ENCODE results near the gene NCAPD2. TPM values are rescaled to one million over a fixed set of nuclear protein-coding genes. Genes with fewer than 3 reads are reported as not detected.
"Not testable (repeated sequence)": the region's sequence is repeated elsewhere in the genome, so short reads cannot be mapped to it uniquely, and the experiment has no call there.

NCAPD2 gene
- total and polyA plus RNA-seq, 4 donors: 5.8 to 30.7 (median 15.8) TPM

DNA sequence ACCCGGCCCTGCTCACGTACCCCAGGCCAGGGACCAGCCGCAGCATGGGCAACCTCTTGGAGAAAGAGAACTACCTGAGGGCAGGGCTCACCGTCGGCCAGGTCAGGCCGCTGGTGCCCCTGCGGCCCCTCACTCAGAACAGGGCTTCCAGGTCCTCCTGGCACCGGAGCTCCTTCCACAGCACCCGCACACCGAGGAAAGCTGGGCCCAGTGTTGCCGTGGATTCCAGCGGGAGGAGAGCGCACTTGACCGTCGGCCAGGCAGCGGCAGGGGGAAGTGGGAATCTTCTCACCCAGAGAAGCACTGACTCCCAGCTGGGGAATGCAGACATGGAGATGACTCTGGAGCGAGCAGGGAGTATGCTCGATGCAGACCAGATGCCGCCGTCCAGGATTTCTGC, 15.5 kb upstream of the NCAPD2 start:
- H3K36me3 ChIP-seq (ENCODE audit: control insufficient read depth in 4 of 4, insufficient read depth in 4 of 4, low read length in 4 of 4): no peaks in the 10 kb centered on the region
- no peak overlapping the region for H3K9ac ChIP-seq (ENCODE audit: insufficient read depth in 1 of 2, low read length in 2 of 2)
- no peaks in the 10 kb centered on the region for H3K9me3 ChIP-seq (ENCODE audit: control insufficient read depth in 4 of 4, insufficient read depth in 3 of 4, low read length in 3 of 4)
- H3K27me3 ChIP-seq (ENCODE audit: control insufficient read depth in 3 of 3, insufficient read depth in 3 of 3, low read length in 2 of 3): no peaks in the 10 kb centered on the region
- DNase-seq (no peak), ATAC-seq (ENCODE audit: insufficient read depth, low FRiP score) (no peak)
- H3K27ac ChIP-seq (ENCODE audit: low read depth in 1 of 2, low read length in 1 of 2): no peak overlapping the region
- TF ChIP-seq, protein P1, sequence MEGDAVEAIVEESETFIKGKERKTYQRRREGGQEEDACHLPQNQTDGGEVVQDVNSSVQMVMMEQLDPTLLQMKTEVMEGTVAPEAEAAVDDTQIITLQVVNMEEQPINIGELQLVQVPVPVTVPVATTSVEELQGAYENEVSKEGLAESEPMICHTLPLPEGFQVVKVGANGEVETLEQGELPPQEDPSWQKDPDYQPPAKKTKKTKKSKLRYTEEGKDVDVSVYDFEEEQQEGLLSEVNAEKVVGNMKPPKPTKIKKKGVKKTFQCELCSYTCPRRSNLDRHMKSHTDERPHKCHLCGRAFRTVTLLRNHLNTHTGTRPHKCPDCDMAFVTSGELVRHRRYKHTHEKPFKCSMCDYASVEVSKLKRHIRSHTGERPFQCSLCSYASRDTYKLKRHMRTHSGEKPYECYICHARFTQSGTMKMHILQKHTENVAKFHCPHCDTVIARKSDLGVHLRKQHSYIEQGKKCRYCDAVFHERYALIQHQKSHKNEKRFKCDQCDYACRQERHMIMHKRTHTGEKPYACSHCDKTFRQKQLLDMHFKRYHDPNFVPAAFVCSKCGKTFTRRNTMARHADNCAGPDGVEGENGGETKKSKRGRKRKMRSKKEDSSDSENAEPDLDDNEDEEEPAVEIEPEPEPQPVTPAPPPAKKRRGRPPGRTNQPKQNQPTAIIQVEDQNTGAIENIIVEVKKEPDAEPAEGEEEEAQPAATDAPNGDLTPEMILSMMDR (IDR thresholded peaks at IDR 0.05; ENCODE audit: control extremely low read depth, extremely low read depth): no peak
- 91 to 95% methylated on average over 20 of the region's 20 CpGs for WGBS, 2 donors
- no peak overlapping the region for H3K4me3 ChIP-seq
- H3K4me1 ChIP-seq (ENCODE audit: control insufficient read depth in 5 of 5, insufficient read depth in 5 of 5, low read length in 5 of 5): no peaks in the 10 kb centered on the region

DNA sequence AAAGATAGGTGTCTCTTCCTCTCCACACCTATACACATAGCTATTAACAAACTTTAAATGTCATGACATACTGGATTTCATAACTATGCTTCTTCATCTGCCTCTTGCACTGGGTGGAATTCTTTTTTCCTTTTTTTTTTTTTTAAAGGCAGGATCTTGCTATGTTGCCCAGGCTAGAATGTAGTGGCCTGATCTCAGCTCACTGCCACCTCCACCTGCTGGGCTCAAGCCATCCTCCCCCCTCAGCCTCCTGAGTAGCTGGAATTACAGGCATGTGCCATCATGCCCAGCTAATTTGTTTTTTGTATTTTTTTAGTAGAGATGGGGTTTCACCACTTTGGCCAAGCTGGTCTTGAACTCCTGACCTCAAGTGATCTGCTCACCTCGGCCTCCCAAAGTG, 5.7 kb upstream of the NCAPD2 start:
- TF ChIP-seq, protein P1 (IDR thresholded peaks at IDR 0.05; ENCODE audit: control extremely low read depth, extremely low read depth): no peak
- Histone ChIP-seq H3K4me3 (no peak overlapping the region), H3K4me1 (ENCODE audit: control insufficient read depth in 5 of 5, insufficient read depth in 5 of 5, low read length in 5 of 5) (peaks cover 0 to 7% (median 0%) of the 10 kb centered on the region in 5 donors), H3K9me3 (ENCODE audit: control insufficient read depth in 4 of 4, insufficient read depth in 3 of 4, low read length in 3 of 4) (no peaks in the 10 kb centered on the region), H3K9ac (ENCODE audit: insufficient read depth in 1 of 2, low read length in 2 of 2) (no peak overlapping the region), H3K36me3 (ENCODE audit: control insufficient read depth in 4 of 4, insufficient read depth in 4 of 4, low read length in 4 of 4) (peaks cover 0 to 10% (median under 1%) of the 10 kb centered on the region in 4 donors), H3K27ac (ENCODE audit: low read depth in 1 of 2, low read length in 1 of 2) (no peak overlapping the region), H3K27me3 (ENCODE audit: control insufficient read depth in 3 of 3, insufficient read depth in 3 of 3, low read length in 2 of 3) (no peaks in the 10 kb centered on the region)
- DNase-seq: no peak
- WGBS, 2 donors: 66 to 97% methylated on average over 1 of the region's 1 CpG
- no peak for ATAC-seq (ENCODE audit: insufficient read depth, low FRiP score)

DNA sequence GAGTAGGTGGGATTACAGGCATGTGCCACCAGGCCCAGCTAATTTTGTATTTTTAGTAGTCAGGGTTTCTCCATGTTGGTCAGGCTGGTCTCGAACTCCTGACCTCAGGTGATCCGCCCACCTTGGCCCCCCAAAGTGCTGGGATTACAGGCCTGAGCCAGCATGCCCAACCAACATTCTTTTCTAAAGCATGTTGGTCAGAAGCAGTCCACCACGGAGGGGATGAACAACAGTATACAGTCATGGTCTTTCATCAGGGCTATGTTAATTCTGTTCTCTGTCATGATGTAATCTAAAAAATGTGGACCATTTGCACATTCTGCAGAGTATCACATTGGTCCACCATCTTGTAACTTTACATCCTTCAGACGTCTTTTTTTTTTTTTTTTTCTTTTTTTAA, 4.5 kb upstream of the NCAPD2 start:
- TF ChIP-seq, protein P1 (IDR thresholded peaks at IDR 0.05; ENCODE audit: control extremely low read depth, extremely low read depth): no peak
- Histone ChIP-seq H3K36me3 (ENCODE audit: control insufficient read depth in 4 of 4, insufficient read depth in 4 of 4, low read length in 4 of 4) (peaks cover 0 to 10% (median under 1%) of the 10 kb centered on the region in 4 donors), H3K4me3 (no peak overlapping the region), H3K27ac (ENCODE audit: low read depth in 1 of 2, low read length in 1 of 2) (no peak overlapping the region), H3K9ac (ENCODE audit: insufficient read depth in 1 of 2, low read length in 2 of 2) (no peak overlapping the region), H3K27me3 (ENCODE audit: control insufficient read depth in 3 of 3, insufficient read depth in 3 of 3, low read length in 2 of 3) (no peaks in the 10 kb centered on the region), H3K9me3 (ENCODE audit: control insufficient read depth in 4 of 4, insufficient read depth in 3 of 4, low read length in 3 of 4) (no peaks in the 10 kb centered on the region), H3K4me1 (ENCODE audit: control insufficient read depth in 5 of 5, insufficient read depth in 5 of 5, low read length in 5 of 5) (peaks cover 0 to 10% (median 2%) of the 10 kb centered on the region in 5 donors)
- ATAC-seq (ENCODE audit: insufficient read depth, low FRiP score): no peak
- no peak for DNase-seq
- 68 to 83% methylated on average over 4 of the region's 4 CpGs for WGBS, 2 donors

DNA sequence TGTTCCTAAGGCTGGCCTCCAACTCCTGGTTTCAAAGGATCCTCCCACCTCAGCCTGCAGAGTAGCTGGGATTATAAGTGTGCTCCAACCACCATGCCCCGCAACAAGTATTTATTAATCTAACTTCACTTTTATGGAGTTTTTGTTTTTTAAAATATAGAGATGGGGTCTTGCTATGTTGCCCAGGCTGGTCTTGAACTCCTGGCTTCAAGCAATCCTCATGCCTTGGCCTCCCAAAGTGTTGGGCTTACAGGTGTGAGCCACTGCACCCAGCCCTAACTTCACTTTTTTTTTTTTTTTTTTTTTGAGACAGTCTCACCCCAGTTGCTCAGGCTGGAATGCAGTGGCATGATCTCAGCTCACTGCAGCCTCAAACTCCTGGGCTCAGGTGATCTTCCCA, 3.2 kb upstream of the NCAPD2 start:
- H3K9me3 ChIP-seq (ENCODE audit: control insufficient read depth in 4 of 4, insufficient read depth in 3 of 4, low read length in 3 of 4); DNase-seq; H3K4me3 ChIP-seq; ATAC-seq (ENCODE audit: insufficient read depth, low FRiP score); H3K27ac ChIP-seq (ENCODE audit: low read depth in 1 of 2, low read length in 1 of 2); H3K9ac ChIP-seq (ENCODE audit: insufficient read depth in 1 of 2, low read length in 2 of 2); H3K27me3 ChIP-seq (ENCODE audit: control insufficient read depth in 3 of 3, insufficient read depth in 3 of 3, low read length in 2 of 3): not testable (repeated sequence)
- WGBS, 2 donors: 92 to 97% methylated on average over 1 of the region's 1 CpG
- H3K36me3 ChIP-seq (ENCODE audit: control insufficient read depth in 4 of 4, insufficient read depth in 4 of 4, low read length in 4 of 4): peaks cover 0 to 12% (median under 1%) of the 10 kb centered on the region in 4 donors
- H3K4me1 ChIP-seq (ENCODE audit: control insufficient read depth in 5 of 5, insufficient read depth in 5 of 5, low read length in 5 of 5): peaks cover 0 to 22% (median 8%) of the 10 kb centered on the region in 5 donors
